ENCODE measurements around the gene UGT2B10.

UGT2B10 gene

GRCh38 chr4:68874507-68874906, 58.7 kb downstream of the UGT2B10 start:
- TF ChIP-seq PPARA (CRISPR knock-in tag; IDR thresholded peaks at IDR 0.05; ENCODE audit: borderline replicate concordance) (no peak), RARB (CRISPR knock-in tag; IDR thresholded peaks at IDR 0.05) (no peak), ESRRG (CRISPR knock-in tag; IDR thresholded peaks at IDR 0.05) (no peak), GLIS3 (CRISPR knock-in tag; IDR thresholded peaks at IDR 0.05) (no peak), ZFP3 (CRISPR knock-in tag; IDR thresholded peaks at IDR 0.05) (no peak), BACH2 (CRISPR knock-in tag; IDR thresholded peaks at IDR 0.05; ENCODE audit: borderline replicate concordance) (no peak), CSDC2 (CRISPR knock-in tag; IDR thresholded peaks at IDR 0.05) (no peak), ZFP30 (CRISPR knock-in tag; IDR thresholded peaks at IDR 0.05) (no peak), ARNTL (CRISPR knock-in tag; IDR thresholded peaks at IDR 0.05; ENCODE audit: borderline replicate concordance, low read depth) (no peak), SNAI2 (CRISPR knock-in tag; IDR thresholded peaks at IDR 0.05) (no peak), OSR1 (CRISPR knock-in tag; IDR thresholded peaks at IDR 0.05) (no peak), TOX (CRISPR knock-in tag; IDR thresholded peaks at IDR 0.05; ENCODE audit: borderline replicate concordance) (no peak), ISL1 (CRISPR knock-in tag; IDR thresholded peaks at IDR 0.05) (no peak)
- TF ChIP-seq, protein P1, sequence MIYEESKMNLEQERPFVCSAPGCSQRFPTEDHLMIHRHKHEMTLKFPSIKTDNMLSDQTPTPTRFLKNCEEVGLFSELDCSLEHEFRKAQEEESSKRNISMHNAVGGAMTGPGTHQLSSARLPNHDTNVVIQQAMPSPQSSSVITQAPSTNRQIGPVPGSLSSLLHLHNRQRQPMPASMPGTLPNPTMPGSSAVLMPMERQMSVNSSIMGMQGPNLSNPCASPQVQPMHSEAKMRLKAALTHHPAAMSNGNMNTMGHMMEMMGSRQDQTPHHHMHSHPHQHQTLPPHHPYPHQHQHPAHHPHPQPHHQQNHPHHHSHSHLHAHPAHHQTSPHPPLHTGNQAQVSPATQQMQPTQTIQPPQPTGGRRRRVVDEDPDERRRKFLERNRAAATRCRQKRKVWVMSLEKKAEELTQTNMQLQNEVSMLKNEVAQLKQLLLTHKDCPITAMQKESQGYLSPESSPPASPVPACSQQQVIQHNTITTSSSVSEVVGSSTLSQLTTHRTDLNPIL (CRISPR knock-in tag; IDR thresholded peaks at IDR 0.05; ENCODE audit: low read depth): no peak
- TF ChIP-seq, protein P2, sequence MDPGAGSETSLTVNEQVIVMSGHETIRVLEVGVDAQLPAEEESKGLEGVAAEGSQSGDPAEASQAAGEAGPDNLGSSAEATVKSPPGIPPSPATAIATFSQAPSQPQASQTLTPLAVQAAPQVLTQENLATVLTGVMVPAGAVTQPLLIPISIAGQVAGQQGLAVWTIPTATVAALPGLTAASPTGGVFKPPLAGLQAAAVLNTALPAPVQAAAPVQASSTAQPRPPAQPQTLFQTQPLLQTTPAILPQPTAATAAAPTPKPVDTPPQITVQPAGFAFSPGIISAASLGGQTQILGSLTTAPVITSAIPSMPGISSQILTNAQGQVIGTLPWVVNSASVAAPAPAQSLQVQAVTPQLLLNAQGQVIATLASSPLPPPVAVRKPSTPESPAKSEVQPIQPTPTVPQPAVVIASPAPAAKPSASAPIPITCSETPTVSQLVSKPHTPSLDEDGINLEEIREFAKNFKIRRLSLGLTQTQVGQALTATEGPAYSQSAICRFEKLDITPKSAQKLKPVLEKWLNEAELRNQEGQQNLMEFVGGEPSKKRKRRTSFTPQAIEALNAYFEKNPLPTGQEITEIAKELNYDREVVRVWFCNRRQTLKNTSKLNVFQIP (CRISPR knock-in tag; IDR thresholded peaks at IDR 0.05; ENCODE audit: borderline replicate concordance, low read depth): no peak
- TF ChIP-seq, protein P3, sequence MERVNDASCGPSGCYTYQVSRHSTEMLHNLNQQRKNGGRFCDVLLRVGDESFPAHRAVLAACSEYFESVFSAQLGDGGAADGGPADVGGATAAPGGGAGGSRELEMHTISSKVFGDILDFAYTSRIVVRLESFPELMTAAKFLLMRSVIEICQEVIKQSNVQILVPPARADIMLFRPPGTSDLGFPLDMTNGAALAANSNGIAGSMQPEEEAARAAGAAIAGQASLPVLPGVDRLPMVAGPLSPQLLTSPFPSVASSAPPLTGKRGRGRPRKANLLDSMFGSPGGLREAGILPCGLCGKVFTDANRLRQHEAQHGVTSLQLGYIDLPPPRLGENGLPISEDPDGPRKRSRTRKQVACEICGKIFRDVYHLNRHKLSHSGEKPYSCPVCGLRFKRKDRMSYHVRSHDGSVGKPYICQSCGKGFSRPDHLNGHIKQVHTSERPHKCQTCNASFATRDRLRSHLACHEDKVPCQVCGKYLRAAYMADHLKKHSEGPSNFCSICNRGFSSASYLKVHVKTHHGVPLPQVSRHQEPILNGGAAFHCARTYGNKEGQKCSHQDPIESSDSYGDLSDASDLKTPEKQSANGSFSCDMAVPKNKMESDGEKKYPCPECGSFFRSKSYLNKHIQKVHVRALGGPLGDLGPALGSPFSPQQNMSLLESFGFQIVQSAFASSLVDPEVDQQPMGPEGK (CRISPR knock-in tag; IDR thresholded peaks at IDR 0.05; ENCODE audit: borderline replicate concordance): no peak
- TF ChIP-seq, protein P4, sequence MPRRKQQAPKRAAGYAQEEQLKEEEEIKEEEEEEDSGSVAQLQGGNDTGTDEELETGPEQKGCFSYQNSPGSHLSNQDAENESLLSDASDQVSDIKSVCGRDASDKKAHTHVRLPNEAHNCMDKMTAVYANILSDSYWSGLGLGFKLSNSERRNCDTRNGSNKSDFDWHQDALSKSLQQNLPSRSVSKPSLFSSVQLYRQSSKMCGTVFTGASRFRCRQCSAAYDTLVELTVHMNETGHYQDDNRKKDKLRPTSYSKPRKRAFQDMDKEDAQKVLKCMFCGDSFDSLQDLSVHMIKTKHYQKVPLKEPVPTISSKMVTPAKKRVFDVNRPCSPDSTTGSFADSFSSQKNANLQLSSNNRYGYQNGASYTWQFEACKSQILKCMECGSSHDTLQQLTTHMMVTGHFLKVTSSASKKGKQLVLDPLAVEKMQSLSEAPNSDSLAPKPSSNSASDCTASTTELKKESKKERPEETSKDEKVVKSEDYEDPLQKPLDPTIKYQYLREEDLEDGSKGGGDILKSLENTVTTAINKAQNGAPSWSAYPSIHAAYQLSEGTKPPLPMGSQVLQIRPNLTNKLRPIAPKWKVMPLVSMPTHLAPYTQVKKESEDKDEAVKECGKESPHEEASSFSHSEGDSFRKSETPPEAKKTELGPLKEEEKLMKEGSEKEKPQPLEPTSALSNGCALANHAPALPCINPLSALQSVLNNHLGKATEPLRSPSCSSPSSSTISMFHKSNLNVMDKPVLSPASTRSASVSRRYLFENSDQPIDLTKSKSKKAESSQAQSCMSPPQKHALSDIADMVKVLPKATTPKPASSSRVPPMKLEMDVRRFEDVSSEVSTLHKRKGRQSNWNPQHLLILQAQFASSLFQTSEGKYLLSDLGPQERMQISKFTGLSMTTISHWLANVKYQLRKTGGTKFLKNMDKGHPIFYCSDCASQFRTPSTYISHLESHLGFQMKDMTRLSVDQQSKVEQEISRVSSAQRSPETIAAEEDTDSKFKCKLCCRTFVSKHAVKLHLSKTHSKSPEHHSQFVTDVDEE (CRISPR knock-in tag; IDR thresholded peaks at IDR 0.05): no peak

DNA sequence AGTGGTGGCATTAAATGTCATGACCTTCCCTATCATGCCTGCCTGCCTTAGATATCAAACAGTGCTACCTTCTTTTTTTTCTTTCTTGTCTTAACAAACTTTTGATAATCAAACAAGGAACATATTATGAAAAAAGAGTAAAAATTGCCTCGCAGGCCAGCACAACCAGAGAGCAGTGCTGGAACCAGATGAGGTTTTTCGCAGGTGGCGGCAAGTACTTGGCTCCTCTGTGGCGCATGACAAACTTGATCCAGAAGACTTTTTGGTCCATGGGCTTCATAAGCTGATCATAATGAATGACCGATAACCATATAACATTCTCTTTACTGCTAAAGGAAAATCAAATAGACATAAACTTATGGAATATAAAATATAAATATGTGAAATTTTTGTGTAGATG, 61.8 kb downstream of the UGT2B10 start:
- no peak for ATAC-seq
- TF ChIP-seq CSRNP3 (CRISPR knock-in tag; IDR thresholded peaks at IDR 0.05): no peak
- TF ChIP-seq CSDC2 (CRISPR knock-in tag; IDR thresholded peaks at IDR 0.05): no peak
- no peak for TF ChIP-seq ARNTL (CRISPR knock-in tag; IDR thresholded peaks at IDR 0.05; ENCODE audit: borderline replicate concordance, low read depth)
- no peak for TF ChIP-seq RARB (CRISPR knock-in tag; IDR thresholded peaks at IDR 0.05)
- TF ChIP-seq ZNF565 (CRISPR knock-in tag; conservative IDR thresholded peaks at IDR 0.05; ENCODE audit: low read depth): no peak
- TF ChIP-seq BACH2 (CRISPR knock-in tag; IDR thresholded peaks at IDR 0.05; ENCODE audit: borderline replicate concordance): no peak
- TF ChIP-seq, protein P3 (CRISPR knock-in tag; IDR thresholded peaks at IDR 0.05; ENCODE audit: borderline replicate concordance): no peak
- no peak for TF ChIP-seq ZNF70 (CRISPR knock-in tag; IDR thresholded peaks at IDR 0.05)
- TF ChIP-seq, protein P4 (CRISPR knock-in tag; IDR thresholded peaks at IDR 0.05): no peak
- no peak for TF ChIP-seq ZFP30 (CRISPR knock-in tag; IDR thresholded peaks at IDR 0.05)
- no peak for TF ChIP-seq ZFP3 (CRISPR knock-in tag; IDR thresholded peaks at IDR 0.05)

More at GRCh38 chr4:68874507-68874906, 58.7 kb downstream of the UGT2B10 start:
- no peak for ATAC-seq
